ENCODE data around the gene RECK.
A peak's percentile ranks its signal among the peaks of the same experiment; 100 is the strongest.

Gene RECK

DNA sequence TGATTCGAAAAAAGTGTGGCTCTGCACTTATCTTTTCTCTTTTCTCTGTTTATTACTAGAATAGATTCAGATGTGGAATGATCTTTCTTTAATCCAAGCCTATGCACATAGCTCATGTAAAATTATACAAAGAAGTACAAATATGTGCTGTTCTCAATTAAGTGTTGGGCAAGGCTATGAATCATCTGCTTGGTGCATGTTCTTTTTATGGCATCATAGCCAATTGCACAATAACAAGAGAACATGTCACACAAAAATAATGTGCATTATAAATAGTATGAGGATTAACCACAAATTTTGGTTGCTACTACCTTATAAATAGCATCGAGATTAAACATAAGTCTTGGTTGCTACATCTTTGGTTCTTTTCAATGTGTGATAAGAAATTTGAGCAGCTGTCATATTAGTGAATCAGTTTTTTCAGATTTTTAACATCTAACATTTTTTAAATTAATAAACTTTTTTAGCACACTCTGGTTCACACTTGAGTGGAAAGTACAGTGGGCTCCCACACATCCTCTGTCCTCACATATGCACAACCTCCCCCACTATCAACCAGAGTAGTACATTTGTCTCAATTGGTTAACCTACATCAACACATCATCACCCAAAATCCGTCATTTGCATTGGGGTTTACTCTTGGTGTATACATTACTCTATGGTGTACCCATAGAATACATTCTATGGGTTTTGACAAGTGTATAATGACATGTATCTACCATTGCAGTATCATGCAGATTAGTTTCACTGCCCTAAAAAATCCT lies 6.8 kb upstream of the RECK start:
- DNase-seq = peak; percentile 15

DNA sequence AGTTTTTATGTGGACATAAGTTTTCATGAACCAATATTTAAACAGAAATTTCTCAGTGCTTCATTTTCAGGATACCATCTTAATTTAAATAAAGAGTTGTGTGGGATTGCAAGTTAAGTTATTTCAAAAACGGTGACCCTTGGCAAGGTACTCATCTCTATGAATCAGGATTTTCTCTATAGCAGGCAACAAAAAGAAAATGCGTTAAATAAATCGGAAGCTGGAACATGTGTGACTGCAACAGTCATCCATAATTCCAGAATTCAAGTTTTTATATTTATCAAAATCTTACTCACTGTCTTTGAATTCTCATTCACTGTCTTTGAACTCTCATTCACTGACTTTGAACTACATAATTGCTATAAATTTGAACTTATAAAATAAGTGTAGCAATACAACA lies 5.8 kb upstream of the RECK start:
- DNase-seq = no peak

DNA sequence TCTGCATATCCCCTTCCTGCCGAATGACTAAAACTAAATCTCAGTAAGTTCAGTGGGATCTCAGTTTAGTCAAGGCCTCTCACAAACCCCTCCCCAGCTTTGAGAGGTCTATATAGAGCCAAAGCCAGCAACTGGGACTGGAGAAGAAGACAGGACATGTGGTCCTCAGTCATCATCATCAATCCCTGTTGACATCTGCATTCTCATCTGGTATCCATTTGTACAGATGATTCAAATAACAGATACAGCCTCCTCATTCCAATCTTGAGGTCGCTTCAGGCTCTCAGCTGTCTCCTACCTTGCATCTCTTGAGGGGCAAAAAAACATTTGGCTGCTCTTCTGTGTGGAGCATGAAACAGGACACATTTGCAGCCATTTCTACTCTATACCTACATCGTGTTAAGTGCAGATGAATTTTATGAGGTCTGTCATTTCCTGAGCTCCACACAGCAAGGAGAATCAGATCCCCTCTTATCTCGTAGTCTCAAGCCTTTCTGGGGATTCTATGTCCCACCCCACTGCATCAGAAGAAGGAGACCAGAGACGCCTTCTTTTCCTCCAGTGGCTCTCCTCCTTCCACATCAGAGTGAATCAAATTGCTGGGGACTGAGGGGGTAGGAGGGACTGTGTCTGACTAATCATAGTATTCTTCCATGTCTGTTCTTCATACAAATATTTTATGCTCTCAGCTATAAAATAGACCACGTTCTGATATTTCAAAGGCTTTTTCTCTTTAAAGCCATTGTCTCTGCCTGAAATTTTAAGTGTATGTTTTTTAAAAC lies 4.7 kb upstream of the RECK start:
- no peak for DNase-seq

DNA sequence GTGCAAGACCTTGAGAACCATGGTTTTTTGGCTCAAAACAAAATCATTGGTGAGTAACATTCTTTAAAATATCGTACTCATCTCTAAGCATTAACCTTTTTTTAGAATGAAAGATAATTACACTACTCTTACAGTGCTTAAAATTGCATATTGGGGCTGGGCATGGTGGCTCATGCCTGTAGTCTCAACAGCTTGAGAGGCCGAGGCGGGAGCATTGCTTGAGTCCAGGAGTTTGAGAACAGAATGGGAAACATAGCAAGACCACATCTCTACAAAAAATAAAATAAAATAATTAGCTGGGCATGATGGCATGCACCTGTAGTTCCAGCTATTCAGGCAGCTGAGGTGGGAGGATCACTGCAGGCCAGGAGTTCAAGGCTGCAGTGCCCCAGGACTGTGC lies 2.9 kb upstream of the RECK start:
- no peak for DNase-seq

DNA sequence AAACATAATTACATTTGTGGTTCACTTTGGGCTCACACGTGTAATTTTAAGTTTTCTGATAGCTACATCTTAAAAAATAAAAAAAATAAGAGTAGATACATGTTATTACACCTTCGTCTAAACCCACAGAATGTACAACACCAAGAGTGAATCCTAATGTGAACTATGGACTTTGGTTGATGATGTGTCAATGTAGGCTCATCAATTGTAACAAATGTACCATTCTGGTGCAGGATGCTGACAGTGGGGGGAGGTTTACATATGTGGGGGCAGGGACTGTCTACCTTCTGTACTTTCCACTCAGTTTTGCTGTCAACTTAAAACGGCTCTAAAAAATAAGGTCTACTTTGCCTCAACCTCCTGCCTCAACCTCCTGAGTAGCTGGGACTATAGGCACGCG lies 2.5 kb upstream of the RECK start:
- DNase-seq = no peak

DNA sequence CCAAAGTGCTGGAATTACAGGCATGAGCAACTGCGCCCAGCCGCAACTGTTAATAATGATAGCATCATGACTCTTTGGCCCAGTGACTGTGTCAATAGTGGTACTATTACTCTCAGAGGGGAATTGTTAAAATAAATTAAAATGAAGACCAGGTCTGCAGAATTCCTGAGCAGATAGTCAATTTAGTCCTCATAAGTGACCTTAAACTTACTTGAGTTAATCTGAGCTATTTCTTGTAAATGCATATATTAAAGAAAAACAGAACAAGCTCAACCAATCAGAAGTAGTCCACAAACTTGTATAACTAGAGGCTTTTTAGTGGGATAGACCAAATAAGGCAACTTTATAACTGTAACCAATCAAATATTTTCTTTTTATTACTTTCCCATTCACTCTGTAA lies 1.7 kb upstream of the RECK start:
- no peak for DNase-seq

DNA sequence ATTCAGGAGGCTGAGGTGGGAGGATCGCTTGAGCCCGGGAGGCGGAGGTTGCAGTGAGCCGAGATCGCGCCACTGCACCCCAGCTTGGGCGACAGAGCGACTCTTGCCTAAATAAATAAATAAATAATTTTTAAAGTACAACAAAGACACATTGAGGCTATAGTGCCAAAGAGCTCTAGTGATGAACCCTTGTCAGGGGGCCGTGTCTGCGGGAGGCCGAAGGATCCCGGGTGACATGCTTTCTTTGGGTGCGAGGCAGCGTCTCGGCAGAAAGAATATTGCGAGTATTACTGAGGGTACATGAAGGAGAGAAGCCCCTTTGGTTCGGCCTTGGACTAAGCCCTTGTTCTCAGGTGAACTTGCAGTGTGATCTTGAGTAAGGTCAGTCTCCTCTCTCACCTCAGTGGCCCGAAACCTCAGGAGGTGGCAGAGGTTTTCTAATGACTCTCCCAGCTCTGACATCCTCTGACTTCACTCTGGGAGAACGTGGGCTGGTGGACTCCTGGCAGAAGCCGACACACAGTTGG lies 397 bp upstream of the RECK start:
- DNase-seq = no peak

DNA sequence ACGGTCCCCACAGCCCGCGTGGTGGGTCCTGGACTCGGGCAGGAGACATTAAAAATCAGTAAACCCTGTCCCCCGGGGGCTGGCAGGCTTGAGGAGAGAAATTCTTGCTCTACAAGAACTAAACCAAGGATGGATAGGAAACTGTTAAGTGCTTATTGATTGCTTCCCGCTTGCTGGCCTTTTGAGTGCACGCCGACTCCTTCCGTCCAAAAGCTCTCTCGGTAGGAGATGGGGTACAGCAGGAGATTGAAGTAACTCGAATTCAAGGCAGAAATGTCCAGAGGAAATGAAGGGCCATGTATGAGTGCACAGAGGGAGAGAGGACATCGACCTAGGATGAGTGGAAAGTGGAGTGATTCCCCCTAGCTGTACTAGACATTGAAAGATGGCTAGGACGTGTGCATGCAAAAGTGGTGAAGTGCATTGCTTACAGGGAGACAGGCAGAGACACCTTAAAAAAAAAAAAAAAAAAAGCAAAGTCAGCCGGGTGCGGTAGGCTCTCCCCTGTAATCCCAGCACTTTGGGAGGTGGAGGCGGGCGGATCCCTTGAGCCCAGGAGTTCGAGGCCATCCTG lies 923 bp downstream of the RECK start:
- no peak for DNase-seq

DNA sequence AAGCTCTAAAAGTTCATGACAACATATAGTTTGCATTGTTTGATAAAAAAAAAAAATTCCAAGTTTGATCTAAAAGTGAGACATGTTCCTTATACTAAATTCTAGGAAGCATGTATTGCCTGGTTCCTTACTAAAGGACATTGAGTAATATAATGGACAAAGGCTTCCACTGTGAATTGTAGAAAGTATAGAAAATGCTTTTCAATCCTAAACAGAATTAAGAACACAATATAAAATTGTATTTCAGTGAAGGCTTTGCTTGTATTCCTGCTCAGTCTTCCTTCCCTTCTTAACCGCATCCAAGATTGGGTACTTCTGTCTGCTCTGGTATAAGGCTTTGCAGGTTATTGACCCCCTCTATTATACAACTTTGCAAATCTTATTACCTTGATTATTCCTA lies 2.4 kb downstream of the RECK start:
- no peak for DNase-seq

DNA sequence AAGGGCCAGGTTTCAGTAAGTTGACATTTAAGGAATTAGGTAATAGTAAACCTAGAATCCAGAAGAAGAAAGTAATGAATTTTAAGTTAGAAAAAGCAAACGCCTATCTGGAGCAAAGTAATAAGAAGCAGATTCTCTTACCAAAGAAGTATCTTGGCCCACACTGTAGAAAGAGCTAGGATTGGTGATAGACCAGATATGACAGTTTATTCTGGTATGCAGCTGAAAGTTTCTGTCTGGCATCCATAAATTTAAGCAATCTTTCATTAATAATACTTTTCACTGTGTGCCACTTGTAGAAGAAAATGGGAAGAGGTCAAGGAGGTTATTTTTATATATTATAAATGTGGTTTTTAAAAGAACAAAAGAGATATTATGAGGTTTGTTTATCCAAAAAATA lies 3.0 kb downstream of the RECK start:
- DNase-seq = no peak

DNA sequence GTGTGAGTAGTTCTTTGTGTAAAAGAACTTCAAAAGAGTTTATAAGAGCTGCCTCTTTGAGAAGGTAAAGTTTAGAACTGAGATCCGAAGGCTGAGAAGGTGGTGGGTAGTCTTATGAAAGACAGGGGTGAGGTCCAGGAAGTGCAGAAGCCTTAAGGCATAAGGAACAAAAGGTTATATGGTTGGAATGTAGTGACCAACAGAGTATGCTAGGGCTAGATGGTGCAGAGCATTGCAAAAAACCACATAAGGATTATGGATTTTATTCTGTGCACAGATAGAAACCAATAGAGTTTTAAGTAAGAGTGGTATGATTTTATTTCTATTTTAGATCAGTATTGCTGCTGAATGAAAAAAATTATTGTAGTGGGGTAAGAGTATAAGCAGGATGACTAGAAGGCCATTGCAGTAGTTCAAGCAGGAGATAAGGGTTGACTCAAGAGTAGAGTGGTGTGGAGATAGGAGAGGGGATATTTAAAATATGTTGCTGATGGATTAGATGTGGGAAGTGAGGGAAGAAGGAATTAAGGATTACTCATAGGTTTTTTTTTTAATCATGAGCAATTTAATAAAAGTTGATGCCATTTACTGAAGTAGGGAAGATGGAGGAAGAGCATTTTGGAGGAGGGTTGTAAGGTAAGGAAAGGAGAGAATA lies 3.7 kb downstream of the RECK start:
- no peak for DNase-seq

DNA sequence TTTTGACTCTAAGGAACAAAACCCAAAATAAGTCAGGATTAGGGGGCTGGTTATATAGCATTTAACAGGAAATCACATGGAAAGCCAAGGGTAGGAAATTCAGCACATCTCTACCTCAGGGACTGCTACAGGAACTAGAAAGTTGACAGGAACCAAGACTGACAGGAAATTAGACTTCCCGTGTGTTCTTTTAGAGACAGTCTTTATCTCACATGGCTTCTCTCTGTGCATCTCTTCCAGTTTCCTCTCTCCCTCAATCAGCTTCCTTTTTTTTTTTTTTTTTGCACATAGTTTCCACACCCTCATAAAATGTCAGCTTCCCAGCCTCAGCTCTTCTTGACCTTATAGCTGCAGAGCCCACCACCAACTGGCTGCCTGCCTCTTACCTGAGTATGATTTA lies 4.8 kb downstream of the RECK start:
- no peak for DNase-seq

DNA sequence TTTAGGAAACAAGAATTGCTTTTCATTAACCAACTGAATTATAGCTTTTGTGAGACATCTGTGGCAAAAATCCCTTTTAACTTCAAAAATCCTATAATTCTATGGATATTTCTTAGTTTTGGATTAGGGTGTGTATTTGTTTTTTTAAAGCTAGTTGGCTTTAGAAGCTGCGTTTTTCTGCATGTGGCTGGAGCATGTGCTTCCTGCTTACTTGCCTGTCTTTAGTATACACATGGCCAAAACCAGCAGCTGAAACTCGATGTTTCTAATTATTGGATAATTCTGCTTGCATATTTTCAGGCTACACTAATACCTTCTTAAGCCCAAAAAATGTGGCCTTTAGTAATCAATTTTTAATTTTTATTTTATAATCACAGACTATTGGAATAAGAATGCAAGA lies 8.9 kb downstream of the RECK start:
- no peak for DNase-seq

DNA sequence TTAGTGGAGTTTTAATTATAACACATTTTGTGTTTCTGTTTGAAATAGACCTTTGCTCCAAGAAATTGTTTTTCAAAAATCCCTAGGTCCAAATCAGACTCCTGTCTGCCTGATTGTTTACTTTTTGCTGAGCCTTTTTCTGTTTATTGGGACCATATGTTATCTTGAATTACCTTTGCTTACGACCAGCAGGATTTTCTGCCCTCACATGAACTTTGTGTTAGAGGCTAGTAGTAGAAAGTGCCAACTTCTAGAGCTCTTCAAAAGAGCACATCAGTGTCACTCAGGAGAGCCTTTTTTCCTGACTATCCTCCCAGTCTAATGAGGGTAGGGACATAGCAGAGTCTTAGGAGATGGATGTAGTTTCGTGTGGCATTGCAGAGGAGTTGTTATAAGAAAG lies 10.2 kb downstream of the RECK start:
- DNase-seq = peak; percentile 38

DNA sequence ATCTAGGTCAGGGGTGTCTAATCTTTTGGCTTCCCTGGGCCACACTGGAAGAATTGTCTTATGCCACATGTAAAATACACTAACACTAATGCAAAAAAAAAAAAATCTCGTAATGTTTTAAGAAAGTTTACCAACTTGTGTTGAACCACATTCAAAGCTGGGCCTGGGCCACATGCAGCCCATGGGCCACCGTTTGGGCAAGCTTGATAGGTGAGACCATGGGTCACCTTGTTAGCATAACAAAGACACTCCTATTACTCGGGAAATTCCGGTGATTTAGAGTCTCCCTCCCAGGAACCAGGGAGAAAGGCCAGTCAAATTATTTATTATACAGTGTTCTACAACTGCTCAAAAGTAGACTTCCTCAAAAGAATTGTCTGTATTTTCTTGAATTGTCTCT lies 12.7 kb downstream of the RECK start:
- no peak for DNase-seq

DNA sequence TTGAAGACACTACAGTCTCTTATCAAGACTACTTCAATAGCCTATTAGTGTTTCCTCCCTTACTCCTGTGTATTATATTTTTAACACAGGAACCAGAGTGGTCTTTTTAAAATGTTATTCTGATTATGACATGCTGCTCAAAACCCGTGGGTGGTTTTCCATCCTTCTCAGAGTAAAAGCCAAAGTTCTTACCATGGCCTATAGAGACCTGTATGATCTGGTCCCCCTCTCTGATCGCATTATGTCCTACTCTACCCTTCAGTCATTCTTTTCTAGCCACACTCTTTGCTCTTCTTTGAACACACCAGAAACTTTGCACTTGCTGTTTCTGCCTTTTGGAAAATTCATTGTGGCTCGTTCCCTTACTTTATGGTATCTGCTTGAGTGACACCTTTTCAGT lies 13.8 kb downstream of the RECK start:
- DNase-seq = no peak

DNA sequence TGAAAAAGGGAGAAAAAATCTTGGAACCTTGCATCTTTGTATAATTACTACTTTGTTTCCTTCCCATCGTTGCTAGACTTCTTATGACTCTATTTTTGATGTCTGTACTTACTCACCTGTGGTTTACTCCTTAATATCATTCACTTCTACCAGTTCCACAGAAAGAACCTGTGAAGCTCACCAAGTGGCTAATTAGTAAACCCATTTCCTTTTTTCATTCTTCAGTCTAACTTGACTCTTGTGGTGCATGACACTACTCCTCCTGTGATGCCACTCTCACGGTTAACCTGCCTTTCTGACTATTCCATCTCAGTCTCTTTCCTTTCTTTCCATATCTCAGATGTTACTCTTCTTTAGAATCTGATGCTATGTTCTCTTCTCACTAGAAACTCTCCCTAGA lies 14.6 kb downstream of the RECK start:
- DNase-seq = no peak

DNA sequence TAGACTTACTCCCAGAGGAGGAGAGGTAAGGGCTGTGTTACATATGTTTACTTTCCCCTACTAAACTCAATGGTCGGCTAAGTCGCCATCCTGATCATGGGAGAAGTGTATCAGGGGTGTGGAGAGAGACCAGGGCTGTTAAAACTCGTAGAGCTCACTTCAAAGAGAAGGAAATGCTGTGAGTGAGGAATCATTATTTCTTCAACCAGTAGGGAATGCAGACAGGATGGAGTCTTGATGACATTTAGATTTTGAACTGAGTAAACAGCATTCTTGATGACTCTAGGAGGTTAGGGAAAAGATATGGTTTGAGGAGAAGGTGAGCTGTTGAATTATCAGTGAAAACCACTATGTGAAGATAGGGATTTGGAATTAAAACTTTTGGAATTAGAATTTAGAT lies 17.3 kb downstream of the RECK start:
- DNase-seq = no peak

DNA sequence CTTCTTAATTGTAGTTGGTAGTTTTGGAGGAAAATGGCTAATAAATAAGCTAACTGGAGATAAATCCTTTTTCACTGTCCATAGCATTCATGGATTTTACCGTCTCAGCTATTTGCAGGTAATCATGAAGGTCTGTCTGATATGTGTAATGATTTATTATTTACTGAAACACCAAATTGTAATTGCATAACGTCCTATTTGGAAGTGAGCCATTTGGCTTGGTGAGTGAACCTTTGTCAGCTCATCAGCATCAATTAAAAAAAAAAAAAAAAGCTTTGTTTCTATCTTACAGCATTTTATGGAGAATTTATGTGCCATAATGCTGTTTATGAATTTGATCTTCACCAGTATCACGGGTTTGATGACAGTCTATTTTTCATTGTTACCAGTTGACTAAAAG lies 20.2 kb downstream of the RECK start:
- no peak for DNase-seq

DNA sequence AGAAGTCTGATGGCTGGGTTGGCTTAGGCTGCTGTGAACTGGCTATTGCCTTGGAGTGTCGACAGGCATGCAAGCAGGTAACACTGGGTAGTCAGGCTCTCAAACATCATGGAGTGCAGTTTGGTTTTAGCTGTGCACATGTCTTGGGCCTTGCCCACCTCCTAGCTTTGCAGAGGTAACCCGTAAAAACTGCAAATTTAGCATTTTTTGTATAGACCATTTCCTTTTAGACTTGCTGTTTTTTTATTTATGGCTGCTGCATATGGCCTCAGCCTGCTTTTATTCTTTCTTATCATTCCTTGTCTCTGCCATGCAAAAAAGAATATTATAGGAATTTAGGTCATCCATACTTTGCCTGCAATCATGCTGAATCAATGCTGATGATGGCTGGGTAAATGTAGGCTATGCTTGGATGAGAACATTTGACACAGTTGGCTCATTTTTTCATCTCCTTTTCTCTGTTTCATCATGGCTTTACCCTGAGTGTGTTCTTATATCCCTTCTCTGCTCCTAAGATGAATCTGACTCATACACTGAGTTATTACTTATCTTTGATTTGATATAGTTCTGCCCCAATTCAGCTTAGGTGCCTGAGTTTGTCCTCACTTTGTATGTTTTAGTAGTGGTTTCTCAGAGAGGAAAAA lies 27.2 kb downstream of the RECK start:
- no peak for DNase-seq

DNA sequence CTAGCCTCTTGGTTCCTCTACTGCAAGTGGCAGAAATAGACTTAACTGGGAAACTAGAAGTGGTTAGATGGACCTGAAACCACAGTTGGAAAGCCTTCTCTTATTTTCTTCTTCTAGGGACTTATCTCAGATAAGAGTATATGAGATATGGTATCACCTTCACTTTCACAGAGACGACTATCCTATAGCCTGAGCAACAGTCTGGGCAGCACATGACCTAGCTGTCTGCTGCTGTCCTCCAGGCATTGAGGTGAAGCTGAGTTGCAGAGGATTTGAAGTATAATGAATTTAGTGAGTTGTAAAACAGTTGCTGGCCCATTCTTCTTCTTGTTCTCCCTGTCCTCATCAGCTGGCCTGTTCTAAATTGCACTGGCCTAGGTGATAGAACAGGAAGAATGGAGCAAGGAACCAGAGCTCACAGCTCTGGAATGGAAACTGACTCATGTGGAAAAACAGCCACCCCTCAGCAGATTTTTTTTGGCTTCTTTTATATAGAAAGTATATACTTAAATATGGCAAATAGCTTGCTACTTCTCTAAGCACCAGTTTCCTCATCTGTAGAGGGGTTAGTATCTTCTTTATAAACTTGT lies 27.8 kb downstream of the RECK start:
- no peak for DNase-seq

DNA sequence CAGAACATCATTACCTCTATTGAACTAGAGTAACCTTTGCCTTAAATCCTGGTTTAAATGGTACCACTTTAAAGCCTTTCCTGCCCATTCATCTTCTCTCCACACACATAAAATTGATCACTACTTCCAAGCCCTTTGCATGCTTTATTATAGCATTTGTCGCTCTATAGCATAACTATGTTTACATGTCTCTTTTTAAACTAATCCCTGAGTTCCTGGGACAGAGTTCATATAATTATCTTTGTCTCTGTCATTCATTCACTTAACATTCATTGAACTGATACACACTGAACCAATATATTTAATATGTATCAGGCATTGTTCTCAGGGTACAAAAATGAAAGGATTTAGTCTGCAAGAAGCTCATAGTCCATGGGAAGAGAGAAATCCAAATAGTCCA lies 37.3 kb downstream of the RECK start:
- no peak for DNase-seq
